NCI-H1092 (cell line): ENCODE measurements around the gene RBM19.
A peak's percentile ranks its signal among the peaks of the same experiment; 100 is the strongest.

ENCODE experiments used
- DNase-seq: peaks from one replicate; lab custom pipeline; 2025; lab: John Stamatoyannopoulos, UW

Gene RBM19

GRCh38 chr12:113880988-113881962 lies 84.8 kb downstream of the RBM19 start:
- DNase-seq = no peak

DNA sequence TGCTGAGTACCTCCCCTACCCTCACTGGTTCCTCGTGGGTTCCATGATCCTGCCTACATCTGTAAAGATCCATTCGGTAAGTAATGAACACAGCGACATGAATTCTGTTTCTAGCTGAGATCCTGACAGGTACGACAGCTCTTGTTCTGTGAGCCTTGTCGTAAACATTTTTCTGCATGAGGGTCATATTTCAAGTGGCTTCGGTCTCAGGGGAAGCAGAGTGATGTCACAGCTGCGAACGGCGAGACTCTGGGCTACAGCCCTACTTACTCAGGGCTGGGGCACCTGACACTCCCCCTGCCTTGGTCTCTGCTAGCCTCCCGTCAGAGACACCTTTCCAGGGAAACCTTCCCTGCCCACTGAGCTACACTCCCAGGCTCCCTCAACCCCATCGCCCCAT lies 85.8 kb downstream of the RBM19 start:
- no peak for DNase-seq

DNA sequence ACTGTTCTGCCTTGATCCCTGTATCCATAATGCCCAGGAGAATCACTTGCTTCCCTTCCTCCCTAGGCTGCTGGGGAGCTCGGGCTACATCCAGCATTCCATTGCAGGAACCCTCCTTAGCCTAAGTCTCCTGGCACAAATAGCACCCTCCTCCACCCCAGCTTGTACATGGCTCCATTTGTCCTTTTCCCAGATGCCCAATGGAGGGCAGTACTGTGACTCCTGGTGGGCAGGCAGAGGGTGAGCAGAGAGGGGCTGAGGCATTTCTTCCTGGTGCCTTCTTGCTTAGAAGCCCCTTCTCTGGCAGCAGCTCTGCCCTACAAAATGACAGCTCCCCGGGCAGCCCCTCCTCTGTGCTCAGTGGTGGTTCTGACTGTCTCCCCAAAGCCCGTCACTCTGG lies 86.5 kb downstream of the RBM19 start:
- DNase-seq = no peak

GRCh38 chr12:113877607-113878006 lies 88.5 kb downstream of the RBM19 start:
- no peak for DNase-seq

DNA sequence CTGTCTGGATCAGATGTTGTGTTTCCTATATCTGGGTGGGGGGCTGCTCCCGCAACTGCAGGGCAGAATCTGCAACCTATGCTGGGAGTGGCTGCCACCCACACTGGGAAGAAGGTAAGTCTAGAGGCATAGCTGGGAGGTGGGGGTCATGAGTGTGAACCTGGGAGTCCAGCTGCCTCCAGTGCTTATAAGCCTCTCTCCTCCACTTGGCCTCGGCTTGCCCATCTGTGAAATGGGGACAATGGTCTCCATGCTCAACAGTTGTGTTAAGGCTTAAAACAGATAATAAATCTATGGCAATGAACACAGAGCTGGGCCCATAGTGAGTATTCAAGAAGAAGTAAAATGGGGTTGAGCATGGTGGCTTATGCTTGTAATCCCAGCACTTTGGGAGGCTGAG lies 90.0 kb downstream of the RBM19 start:
- no peak for DNase-seq

- no peak for DNase-seq
Observed at GRCh38 chr12:113875691-113876090, 90.4 kb downstream of the RBM19 start.

DNA sequence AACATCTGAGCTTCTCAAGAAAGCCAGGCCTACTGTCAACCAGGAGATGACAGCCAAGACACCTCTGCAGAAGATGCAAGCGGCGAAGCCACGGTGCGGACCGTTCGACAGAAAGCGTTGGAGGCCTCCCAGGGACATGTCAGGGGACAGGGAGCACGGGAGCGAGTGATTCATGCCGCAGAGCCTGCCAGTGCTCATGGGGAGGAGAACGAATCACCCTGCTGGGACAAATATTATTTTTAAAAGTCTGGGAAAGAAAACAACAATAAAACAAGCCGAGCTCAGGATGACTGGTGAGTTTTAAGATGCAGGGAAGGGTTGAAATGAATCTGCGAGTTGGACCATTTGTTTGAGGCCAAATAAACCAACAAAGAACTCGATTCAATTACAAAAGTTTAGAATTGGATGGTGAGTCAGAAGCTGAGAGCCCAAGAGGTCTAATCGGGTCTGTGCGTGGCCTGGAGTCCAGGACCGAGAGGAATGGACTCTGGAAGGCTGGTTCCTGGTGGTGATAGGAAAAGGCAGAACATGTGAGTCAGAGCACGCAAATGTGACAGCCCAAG lies 91.0 kb downstream of the RBM19 start:
- DNase-seq = no peak

- no peak for DNase-seq
Observed at GRCh38 chr12:113874326-113874725, 91.8 kb downstream of the RBM19 start.

DNA sequence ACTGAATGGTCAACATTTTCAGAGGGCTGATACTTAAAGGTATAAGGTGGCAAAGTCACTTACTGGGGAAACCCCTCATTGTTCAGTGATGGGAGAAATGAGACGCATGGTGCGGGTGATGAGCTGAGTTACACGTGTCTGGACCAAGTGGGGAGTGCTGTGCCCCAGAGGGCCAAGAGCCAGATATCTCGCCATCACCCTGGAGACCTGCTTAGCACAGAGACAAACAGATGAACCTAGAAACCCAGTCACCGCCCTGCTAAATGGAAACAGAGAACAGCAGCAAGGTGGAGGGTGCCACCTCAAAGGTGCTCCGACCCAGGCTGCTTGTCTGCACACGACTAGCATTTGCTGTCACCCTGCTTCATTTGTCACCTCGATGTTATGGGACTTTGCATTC lies 92.4 kb downstream of the RBM19 start:
- DNase-seq = no peak

DNA sequence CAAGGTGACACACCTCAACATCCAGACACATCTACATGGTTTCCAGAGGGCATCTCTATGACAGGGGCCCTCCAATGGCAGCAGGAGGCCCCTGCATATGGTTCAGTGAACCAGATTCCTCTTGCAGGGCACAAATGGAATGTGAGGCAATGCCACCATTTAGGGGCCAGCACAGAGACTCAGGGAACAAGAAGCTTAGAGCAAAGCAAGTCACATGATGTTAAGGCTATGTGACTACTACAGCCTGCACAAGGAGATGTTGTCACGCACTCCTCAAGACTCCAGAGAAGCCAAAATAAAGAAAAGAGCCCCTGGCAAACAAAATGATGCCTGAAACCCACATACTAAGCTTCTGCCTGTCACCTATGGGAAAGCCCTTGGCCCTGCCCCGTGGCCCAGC lies 95.2 kb downstream of the RBM19 start:
- no peak for DNase-seq

DNA sequence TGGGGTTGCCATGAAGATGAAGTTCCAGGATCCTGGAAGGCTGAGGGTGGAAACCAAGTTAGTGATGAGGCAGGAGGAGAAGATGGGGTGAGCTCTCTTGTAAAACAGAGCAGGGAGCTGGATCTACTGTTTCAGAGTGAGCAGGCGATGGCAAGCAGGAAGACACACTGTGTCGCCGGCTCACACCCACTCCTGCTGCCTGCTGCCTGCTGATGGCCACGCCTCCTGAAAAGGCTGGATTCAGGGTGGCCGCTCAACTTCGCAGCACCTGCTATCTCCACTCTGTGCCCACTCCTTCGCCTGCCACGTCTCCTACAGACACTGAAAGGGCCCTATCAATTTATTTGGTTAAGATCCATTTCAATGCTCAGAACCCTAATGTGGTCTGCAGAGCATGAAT lies 96.1 kb downstream of the RBM19 start:
- no peak for DNase-seq

DNA sequence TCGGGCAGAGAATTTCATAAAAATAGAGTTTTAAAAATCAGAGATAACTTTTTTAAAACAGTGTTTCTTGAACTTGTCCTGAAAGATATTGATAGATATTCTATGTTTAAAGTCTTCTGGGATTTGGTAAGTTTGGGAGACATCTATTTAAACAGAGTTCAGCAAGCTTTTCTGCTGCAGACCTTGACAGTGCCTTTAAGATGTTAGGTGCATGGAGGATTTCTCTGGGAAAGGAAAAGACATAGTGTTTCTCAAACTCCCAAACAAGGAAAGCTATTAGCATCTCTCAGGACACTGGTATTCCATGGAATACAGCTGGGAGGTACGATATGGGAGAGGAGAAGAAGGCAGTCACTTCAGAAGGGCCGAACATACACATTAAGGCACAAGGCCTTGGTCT lies 97.8 kb downstream of the RBM19 start:
- no peak for DNase-seq

GRCh38 chr12:113867258-113867657 lies 98.9 kb downstream of the RBM19 start:
- DNase-seq = no peak

- no peak for DNase-seq
Observed at GRCh38 chr12:113866496-113866895, 99.6 kb downstream of the RBM19 start.

- no peak for DNase-seq
Observed at GRCh38 chr12:113863455-113863845, 102.7 kb downstream of the RBM19 start.

GRCh38 chr12:113862590-113863454 lies 103.3 kb downstream of the RBM19 start:
- DNase-seq = no peak

- no peak for DNase-seq
Observed at GRCh38 chr12:113861708-113862312, 104.3 kb downstream of the RBM19 start.

DNA sequence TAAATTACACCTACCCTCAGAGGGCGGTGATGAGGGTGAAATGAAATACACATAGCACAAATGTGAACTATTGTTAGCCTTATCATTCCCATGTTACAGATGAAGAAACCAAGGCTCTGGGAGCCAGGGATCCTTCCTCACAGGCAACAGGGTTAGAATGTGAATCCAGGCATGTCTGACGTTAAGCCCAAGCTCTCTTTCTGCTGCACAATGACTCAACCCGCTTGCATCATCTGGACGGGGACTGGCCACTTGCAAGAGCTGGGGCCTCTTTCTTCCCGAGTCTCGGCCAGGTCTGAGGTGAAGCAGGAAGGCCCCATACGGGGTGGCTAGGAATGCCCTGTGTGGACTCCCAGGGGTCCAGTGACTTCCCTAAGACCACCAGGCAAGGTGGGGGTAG lies 105.2 kb downstream of the RBM19 start:
- no peak for DNase-seq

- DNase-seq = peak; percentile 69
Observed at GRCh38 chr12:113860059-113860820, 105.9 kb downstream of the RBM19 start.

- DNase-seq = no peak
Observed at GRCh38 chr12:113858841-113859386, 107.2 kb downstream of the RBM19 start.

DNA sequence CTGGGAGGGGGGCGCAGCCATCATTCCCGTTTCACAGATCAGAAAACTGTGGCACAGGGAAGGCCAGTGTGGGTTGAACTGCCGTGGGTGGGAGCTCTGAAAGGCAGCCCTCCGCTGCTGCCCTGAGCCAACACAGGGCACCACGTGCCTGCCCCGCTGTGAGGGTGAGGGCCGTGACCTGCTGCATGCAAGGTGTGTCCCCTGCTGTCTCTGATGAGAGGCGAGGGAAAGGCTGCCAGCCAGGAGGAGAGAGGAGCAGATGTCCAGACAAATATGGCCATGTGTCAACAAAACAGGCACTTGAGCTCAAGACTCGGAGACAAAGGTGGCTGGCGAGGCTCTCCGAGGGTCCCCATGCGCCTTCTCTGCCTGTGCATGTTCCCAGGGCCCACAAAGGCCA lies 108.8 kb downstream of the RBM19 start:
- DNase-seq = no peak
